Measurements from ENCODE around the gene PLPP3. TPM values are rescaled to one million over a fixed set of nuclear protein-coding genes. Genes with fewer than 3 reads are reported as not detected.

Gene PLPP3
- total and polyA plus RNA-seq, 2 donors (not counting 1 experiment from before 2014, with no cell fraction given), result 343 to 465 TPM

DNA sequence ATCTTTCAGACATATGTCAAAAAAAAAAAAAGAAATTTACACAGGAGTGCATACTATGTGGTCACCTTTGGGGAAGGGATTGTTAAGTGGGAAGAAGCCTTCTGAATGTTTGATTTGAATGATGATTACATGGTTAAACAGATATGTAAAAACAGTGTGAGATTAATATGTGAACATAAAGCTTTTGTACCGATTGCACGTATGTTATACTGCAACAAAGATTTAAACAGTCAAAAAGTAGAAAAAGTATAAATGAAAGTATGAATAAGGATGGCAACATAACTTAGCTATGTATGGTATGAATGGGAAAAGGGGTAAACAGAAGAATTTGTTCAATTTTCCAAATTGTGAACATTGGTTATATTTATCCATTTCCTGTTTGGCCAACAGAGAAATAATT lies 10.0 kb upstream of the PLPP3 start:
- Histone ChIP-seq H3K9ac (ENCODE audit: insufficient read depth, low read length) (no peak overlapping the region), H2AFZ (ENCODE audit: low read length) (no peak overlapping the region), H3K4me1 (ENCODE audit: control insufficient read depth, extremely low read depth, insufficient read depth, low read length) (peaks cover 2% of the 10 kb centered on the region), H4K20me1 (ENCODE audit: control insufficient read depth, extremely low read depth, insufficient read depth, low read length) (no peaks in the 10 kb centered on the region), H3K79me2 (ENCODE audit: control insufficient read depth, insufficient read depth, low read length) (no peaks in the 10 kb centered on the region), H3K36me3 (ENCODE audit: control insufficient read depth, insufficient read depth, low read length) (no peaks in the 10 kb centered on the region), H3K4me2 (ENCODE audit: extremely low read depth, insufficient read depth, low read length) (no peak overlapping the region), H3K27ac (ENCODE audit: insufficient read depth, low read length) (no peak overlapping the region), H3K9me3 (ENCODE audit: control insufficient read depth, insufficient read depth, low read depth, low read length) (no peaks in the 10 kb centered on the region), H3K4me3 (replicated peaks in 1 of 4; ENCODE audit: control extremely low read depth in 1 of 4, insufficient read depth in 1 of 4, low read depth in 3 of 4, low read length in 4 of 4) (no peak overlapping the region), H3K27me3 (ENCODE audit: control insufficient read depth, insufficient read depth, low read length) (no peaks in the 10 kb centered on the region)
- TF ChIP-seq EZH2 (IDR thresholded peaks at IDR 0.05; ENCODE audit: low read length, missing control alignments), result no peak
- TF ChIP-seq, protein P1, sequence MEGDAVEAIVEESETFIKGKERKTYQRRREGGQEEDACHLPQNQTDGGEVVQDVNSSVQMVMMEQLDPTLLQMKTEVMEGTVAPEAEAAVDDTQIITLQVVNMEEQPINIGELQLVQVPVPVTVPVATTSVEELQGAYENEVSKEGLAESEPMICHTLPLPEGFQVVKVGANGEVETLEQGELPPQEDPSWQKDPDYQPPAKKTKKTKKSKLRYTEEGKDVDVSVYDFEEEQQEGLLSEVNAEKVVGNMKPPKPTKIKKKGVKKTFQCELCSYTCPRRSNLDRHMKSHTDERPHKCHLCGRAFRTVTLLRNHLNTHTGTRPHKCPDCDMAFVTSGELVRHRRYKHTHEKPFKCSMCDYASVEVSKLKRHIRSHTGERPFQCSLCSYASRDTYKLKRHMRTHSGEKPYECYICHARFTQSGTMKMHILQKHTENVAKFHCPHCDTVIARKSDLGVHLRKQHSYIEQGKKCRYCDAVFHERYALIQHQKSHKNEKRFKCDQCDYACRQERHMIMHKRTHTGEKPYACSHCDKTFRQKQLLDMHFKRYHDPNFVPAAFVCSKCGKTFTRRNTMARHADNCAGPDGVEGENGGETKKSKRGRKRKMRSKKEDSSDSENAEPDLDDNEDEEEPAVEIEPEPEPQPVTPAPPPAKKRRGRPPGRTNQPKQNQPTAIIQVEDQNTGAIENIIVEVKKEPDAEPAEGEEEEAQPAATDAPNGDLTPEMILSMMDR (conservative IDR thresholded peaks at IDR 0.05 in 1 of 2, IDR thresholded peaks at IDR 0.05 in 1 of 2; ENCODE audit: low read depth in 1 of 2, low read length in 2 of 2), result no peak
- no peak for DNase-seq (ENCODE audit: low read depth in 2 of 2)

DNA sequence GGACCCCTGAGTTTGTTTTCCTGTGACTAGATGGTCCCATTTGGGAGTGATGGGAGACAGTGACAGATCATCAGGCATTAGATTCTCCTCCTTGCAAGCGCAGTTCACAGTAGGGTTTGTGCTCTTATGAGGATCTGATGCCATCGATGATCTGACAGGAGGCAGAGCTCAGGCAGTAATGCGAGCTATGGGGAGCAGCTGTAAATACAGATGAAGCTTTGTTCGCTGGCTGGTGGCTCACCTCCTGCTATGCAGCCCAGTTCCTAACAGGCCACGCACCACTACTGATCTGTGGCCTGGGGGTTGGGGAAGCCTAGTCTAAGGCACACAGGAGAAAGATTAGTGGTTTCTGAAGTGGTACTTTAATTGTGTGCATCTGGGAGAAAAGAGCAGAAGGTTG lies 7.1 kb upstream of the PLPP3 start:
- TF ChIP-seq EZH2 (IDR thresholded peaks at IDR 0.05; ENCODE audit: low read length, missing control alignments), result no peak
- TF ChIP-seq, protein P1 (conservative IDR thresholded peaks at IDR 0.05 in 1 of 2, IDR thresholded peaks at IDR 0.05 in 1 of 2; ENCODE audit: low read depth in 1 of 2, low read length in 2 of 2), result no peak
- no peak overlapping the region for H3K9ac ChIP-seq (ENCODE audit: insufficient read depth, low read length)
- DNase-seq (ENCODE audit: low read depth in 2 of 2), result no peak
- H3K36me3 ChIP-seq (ENCODE audit: control insufficient read depth, insufficient read depth, low read length), result no peaks in the 10 kb centered on the region
- H3K4me3 ChIP-seq (replicated peaks in 1 of 4; ENCODE audit: control extremely low read depth in 1 of 4, insufficient read depth in 1 of 4, low read depth in 3 of 4, low read length in 4 of 4), result no peak overlapping the region
- H3K27me3 ChIP-seq (ENCODE audit: control insufficient read depth, insufficient read depth, low read length), result no peaks in the 10 kb centered on the region
- H3K79me2 ChIP-seq (ENCODE audit: control insufficient read depth, insufficient read depth, low read length), result no peaks in the 10 kb centered on the region
- H3K4me1 ChIP-seq (ENCODE audit: control insufficient read depth, extremely low read depth, insufficient read depth, low read length), result peaks cover 2% of the 10 kb centered on the region
- H3K9me3 ChIP-seq (ENCODE audit: control insufficient read depth, insufficient read depth, low read depth, low read length), result no peaks in the 10 kb centered on the region
- no peak overlapping the region for H2AFZ ChIP-seq (ENCODE audit: low read length)
- H3K4me2 ChIP-seq (ENCODE audit: extremely low read depth, insufficient read depth, low read length), result no peak overlapping the region
- no peak overlapping the region for H3K27ac ChIP-seq (ENCODE audit: insufficient read depth, low read length)
- no peaks in the 10 kb centered on the region for H4K20me1 ChIP-seq (ENCODE audit: control insufficient read depth, extremely low read depth, insufficient read depth, low read length)

DNA sequence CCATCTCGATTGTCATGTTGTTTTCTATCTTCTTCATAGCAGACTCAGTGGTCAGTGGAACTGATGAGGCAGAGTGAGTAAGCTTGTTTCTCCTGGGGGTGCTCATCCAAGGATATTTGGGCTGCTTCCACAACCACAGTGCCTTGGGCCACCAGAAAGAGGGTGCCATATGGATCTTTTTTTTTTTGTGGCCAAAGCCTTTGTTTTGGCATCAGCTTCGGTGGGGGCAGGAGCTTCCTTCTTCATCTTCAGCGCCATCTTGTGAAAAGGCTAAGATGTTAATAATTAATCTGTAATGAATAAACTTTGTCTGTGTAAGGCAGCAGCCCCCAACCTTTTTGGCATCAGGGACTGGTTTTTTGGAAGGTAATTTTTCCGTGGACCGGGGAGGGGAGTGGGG lies 6.6 kb upstream of the PLPP3 start:
- Histone ChIP-seq H4K20me1 (ENCODE audit: control insufficient read depth, extremely low read depth, insufficient read depth, low read length) (no peaks in the 10 kb centered on the region), H3K4me3 (replicated peaks in 1 of 4; ENCODE audit: control extremely low read depth in 1 of 4, insufficient read depth in 1 of 4, low read depth in 3 of 4, low read length in 4 of 4) (no peak overlapping the region), H3K9ac (ENCODE audit: insufficient read depth, low read length) (no peak overlapping the region), H3K79me2 (ENCODE audit: control insufficient read depth, insufficient read depth, low read length) (no peaks in the 10 kb centered on the region), H3K27ac (ENCODE audit: insufficient read depth, low read length) (no peak overlapping the region), H3K4me2 (ENCODE audit: extremely low read depth, insufficient read depth, low read length) (no peak overlapping the region), H3K27me3 (ENCODE audit: control insufficient read depth, insufficient read depth, low read length) (no peaks in the 10 kb centered on the region), H3K9me3 (ENCODE audit: control insufficient read depth, insufficient read depth, low read depth, low read length) (no peaks in the 10 kb centered on the region), H3K4me1 (ENCODE audit: control insufficient read depth, extremely low read depth, insufficient read depth, low read length) (peaks cover 2% of the 10 kb centered on the region), H2AFZ (ENCODE audit: low read length) (no peak overlapping the region), H3K36me3 (ENCODE audit: control insufficient read depth, insufficient read depth, low read length) (no peaks in the 10 kb centered on the region)
- DNase-seq (ENCODE audit: low read depth in 2 of 2), result no peak
- TF ChIP-seq, protein P1 (conservative IDR thresholded peaks at IDR 0.05 in 1 of 2, IDR thresholded peaks at IDR 0.05 in 1 of 2; ENCODE audit: low read depth in 1 of 2, low read length in 2 of 2), result no peak
- TF ChIP-seq EZH2 (IDR thresholded peaks at IDR 0.05; ENCODE audit: low read length, missing control alignments), result no peak

Data from fibroblast of lung (primary cell).